Measurements from ENCODE around the gene TIAM2. TPM values are rescaled to one million over a fixed set of nuclear protein-coding genes. Genes with fewer than 3 reads are reported as not detected.

Gene TIAM2
- total and polyA plus RNA-seq, 9 of the 15 experiments (the other 6 are each of a cell fraction or from before 2014, with no cell fraction given), result 0.73 to 6.5 (median 4.3) TPM

GRCh38 chr6:155080881-155081845, 86.0 kb downstream of the TIAM2 start:
- H3K4me2 ChIP-seq (ENCODE audit: insufficient read depth, low read length), result no peak overlapping the region
- H2AFZ ChIP-seq (ENCODE audit: low read depth, low read length), result no peak overlapping the region
- ATAC-seq, result no peak
- in situ Hi-C loops (cut with MboI) (no loop called here), intact Hi-C loops (cut with micrococcal nuclease) (no loop called here)
- H3K4me3 ChIP-seq, result no peak overlapping the region
- FAIRE-seq, result no peak
- WGBS (ENCODE audit: insufficient coverage, low coverage, missing lambda C conversion rate), result 4% methylated on average over 9 of the region's 9 CpGs
- no peak overlapping the region for H3K9ac ChIP-seq (ENCODE audit: insufficient read depth in 1 of 2, low read depth in 2 of 2, low read length in 2 of 2)
- peaks cover 13 to 35% of the 10 kb centered on the region in 2 experiments; a peak in 4 of 5 replicates for H3K4me1 ChIP-seq (replicated peaks in 1 of 2; ENCODE audit: control insufficient read depth in 2 of 2, insufficient read depth in 2 of 2, low read length in 2 of 2)
- H4K20me1 ChIP-seq (replicated peaks; ENCODE audit: control insufficient read depth, insufficient read depth, low read length), result peaks cover 2% of the 10 kb centered on the region; the same call in 1 of the 2 replicates
- CTCF ChIA-PET (ENCODE audit: low intra/inter-chr PET ratio), result no interaction called here
- POLR2A ChIA-PET, result interaction anchor here (1.0 kb wide), 1 partner anchor 9 kb away, joined by 3 read pairs; no protein-coding TSS in a partner anchor
- no peak overlapping the region for H3K27ac ChIP-seq (ENCODE audit: extremely low read depth, low read depth, low read length)
- no peaks in the 10 kb centered on the region for H3K36me3 ChIP-seq (ENCODE audit: control insufficient read depth, insufficient read depth, low read length)
- no TSS peak for BruUV-seq (replicated peaks)
- peak in 2 of 4 experiments; percentile 23 to 27 for DNase-seq (ENCODE audit: extremely low read depth in 1 of 4, low spot score in 3 of 4)
- H3K79me2 ChIP-seq (ENCODE audit: control insufficient read depth, insufficient read depth, low read length), result no peaks in the 10 kb centered on the region
- H3K9me3 ChIP-seq (replicated peaks; ENCODE audit: control insufficient read depth, insufficient read depth, low read depth, low read length), result no peaks in the 10 kb centered on the region
- peaks cover 2 to 16% of the 10 kb centered on the region in 2 experiments for H3K27me3 ChIP-seq (ENCODE audit: control insufficient read depth in 2 of 2, insufficient read depth in 2 of 2, low read length in 2 of 2)
- no peaks in the 10 kb centered on the region for H3K9me1 ChIP-seq (ENCODE audit: control insufficient read depth, insufficient read depth, low read length)
- TF ChIP-seq YY1 (IDR thresholded peaks at IDR 0.05; ENCODE audit: borderline replicate concordance in 1 of 3, control insufficient read depth in 1 of 3, extremely low read depth in 1 of 3, insufficient read depth in 3 of 3, insufficient read length in 1 of 3, insufficient replicate concordance in 2 of 3, low read depth in 1 of 3, low read length in 2 of 3), result no peak
- no peak for TF ChIP-seq GMEB1 (CRISPR knock-in tag; IDR thresholded peaks at IDR 0.05)
- TF ChIP-seq DDX20 (tag; IDR thresholded peaks at IDR 0.05; ENCODE audit: low read depth), result no peak
- no peak for TF ChIP-seq ZNF224 (CRISPR knock-in tag; IDR thresholded peaks at IDR 0.05)
- no peak for TF ChIP-seq PML (IDR thresholded peaks at IDR 0.05; ENCODE audit: low read length)
- no peak for TF ChIP-seq ZNF77 (CRISPR knock-in tag; IDR thresholded peaks at IDR 0.05)
- TF ChIP-seq ZNF24 (IDR thresholded peaks at IDR 0.05), result no peak
- no peak for TF ChIP-seq SIX5 (IDR thresholded peaks at IDR 0.05; ENCODE audit: borderline replicate concordance in 1 of 2, insufficient read depth in 1 of 2, low read depth in 1 of 2, low read length in 2 of 2)
- TF ChIP-seq E2F4 (CRISPR knock-in tag; IDR thresholded peaks at IDR 0.05; ENCODE audit: low read depth), result no peak
- no peak for TF ChIP-seq ZNF124 (CRISPR knock-in tag; IDR thresholded peaks at IDR 0.05)
- no peak for TF ChIP-seq TAF7 (tag; IDR thresholded peaks at IDR 0.05)
- no peak for TF ChIP-seq SMAD2 (IDR thresholded peaks at IDR 0.05; ENCODE audit: low read depth, low read length)
- no peak for TF ChIP-seq DEAF1 (CRISPR knock-in tag; IDR thresholded peaks at IDR 0.05)
- no peak for TF ChIP-seq SMARCA4 (IDR thresholded peaks at IDR 0.05)

Measured in K562 (cell line).